Heart left ventricle (tissue), 13 donors: ENCODE results near the gene HDAC10.

Experiments used
- POLR2A ChIP-seq, 2 donors: fragments of 450-650 bp; IDR thresholded peaks; one replicate each; pipeline ENCODE4 v1.6.1; 2017; ENCODE audit warnings: antibody characterized with exemption in 2 of 2, mild to moderate bottlenecking in 2 of 2, moderate library complexity in 2 of 2
- TF ChIP-seq, protein P1 (sequence below), 12 donors: fragments of 200-600 bp; sonication (generic) in 4 of 12; IDR thresholded peaks; one replicate each; pipeline versions ENCODE4 v1.5.0 to v1.8.0; 2018 to 2022; ENCODE audit warnings: antibody characterized with exemption in 12 of 12, mild to moderate bottlenecking in 5 of 12
- donor health status: ischemic (EF 13 %, LVEDD 7.1; RV severe dilation, severe dysfunction).
- donor health status: DM: no; HTN: yes; CAD: no.
- donor health status: DM: no; HTN: no; CAD: no.
- donor health status: ischemic (EF 25% LVEDD 6.9; RV normal size, moderate dysfunction).
- donor health status: ischemic (EF 25% LVEDD 5.7; RV mildly dilated, moderate dysfunction).
- donor health status: ischemic (EF 35%, LVEDD 5.7; RV mildly dilated, moderate dysfunction).
- donor health status: nonischemic (EF 11% LVEDD 7.7; RV severe dilation, severe dysfunction).
- donor health status: DM: yes; HTN: yes; CAD: no.
- donor health status: PGD.
- donor health status: ischemic (EF 29% LVEDD 5.4; RV normal size, mild dysfunction).
- donor health status: nonischemic (EF 23%, LVEDD 6.1; RV moderate dilation, normal function).

GRCh38 chr22:50270666-50271394, 19.8 kb upstream of the HDAC10 start:
- TF ChIP-seq, protein P1, sequence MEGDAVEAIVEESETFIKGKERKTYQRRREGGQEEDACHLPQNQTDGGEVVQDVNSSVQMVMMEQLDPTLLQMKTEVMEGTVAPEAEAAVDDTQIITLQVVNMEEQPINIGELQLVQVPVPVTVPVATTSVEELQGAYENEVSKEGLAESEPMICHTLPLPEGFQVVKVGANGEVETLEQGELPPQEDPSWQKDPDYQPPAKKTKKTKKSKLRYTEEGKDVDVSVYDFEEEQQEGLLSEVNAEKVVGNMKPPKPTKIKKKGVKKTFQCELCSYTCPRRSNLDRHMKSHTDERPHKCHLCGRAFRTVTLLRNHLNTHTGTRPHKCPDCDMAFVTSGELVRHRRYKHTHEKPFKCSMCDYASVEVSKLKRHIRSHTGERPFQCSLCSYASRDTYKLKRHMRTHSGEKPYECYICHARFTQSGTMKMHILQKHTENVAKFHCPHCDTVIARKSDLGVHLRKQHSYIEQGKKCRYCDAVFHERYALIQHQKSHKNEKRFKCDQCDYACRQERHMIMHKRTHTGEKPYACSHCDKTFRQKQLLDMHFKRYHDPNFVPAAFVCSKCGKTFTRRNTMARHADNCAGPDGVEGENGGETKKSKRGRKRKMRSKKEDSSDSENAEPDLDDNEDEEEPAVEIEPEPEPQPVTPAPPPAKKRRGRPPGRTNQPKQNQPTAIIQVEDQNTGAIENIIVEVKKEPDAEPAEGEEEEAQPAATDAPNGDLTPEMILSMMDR (IDR thresholded peaks at IDR 0.05) = no peak
- TF ChIP-seq POLR2A (IDR thresholded peaks at IDR 0.05) = no peak
